HuH-7 (cell line): Measurements from ENCODE around the gene PSMB7.

ENCODE experiments used
- DNase-seq: peaks from one replicate; pipeline ENCODE4 v3.0.0; 2011; ENCODE audit warnings: low spot score

Gene PSMB7

DNA sequence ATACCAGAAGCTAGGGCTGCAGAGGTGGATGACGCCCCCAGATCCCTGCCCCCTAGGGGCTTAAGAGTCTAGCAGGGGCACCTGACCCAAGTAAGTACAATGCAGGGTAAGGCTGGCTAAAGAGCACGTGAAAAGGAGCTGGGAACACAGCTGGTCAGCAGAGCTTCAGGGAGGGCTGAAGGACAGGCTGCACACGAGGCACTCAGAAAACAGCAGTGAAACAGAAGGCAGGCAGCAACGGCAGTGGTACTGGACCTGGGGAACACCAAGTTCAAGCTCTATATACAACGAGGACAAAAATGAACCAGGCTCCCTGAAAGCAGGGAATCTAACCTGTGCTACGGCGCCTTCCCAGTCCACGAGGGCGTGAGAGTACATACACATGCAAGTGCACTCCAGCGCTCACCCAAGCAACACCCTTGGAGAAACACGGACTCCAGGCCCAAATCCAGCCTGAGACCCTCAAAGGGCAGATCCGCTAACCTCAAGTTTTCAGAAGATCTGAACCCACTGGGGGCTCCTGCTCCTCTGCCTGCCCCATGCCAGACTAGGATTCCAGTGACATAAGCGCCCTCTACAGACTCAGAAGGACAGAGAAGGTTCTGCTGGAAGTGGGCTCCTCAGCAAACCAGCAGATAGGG is 57.4 kb downstream of the PSMB7 start:
- no peak for DNase-seq

DNA sequence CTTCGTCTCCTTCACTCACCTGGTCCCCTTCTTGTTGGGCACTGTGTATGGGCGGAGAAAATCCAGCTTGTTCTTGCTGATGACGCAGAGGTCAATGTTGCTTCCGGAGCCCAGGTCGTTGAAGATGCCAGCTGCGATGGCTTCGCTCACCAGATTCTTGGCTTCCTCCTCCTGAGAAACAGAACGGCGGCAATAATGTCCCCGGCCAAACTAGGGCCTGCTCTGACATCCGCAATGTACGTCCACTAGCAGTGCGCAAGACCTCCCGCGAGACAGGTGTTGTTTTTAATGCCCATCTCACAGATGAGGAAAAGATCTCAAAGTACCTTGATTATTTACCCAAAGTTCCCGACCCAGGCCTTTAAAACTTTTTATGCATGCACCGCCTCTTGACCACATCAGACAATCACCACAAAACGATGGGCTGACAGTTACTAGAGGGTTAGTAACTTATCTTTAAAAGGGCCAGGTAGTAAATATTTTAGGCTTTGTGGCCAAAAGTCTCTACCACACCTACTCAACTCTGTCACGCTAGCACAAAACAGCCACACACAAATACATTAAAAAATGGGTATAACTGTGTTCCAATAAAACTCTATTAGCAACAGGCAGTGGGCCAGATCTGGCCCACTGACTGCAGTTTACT is 58.4 kb downstream of the PSMB7 start:
- DNase-seq, result no peak

DNA sequence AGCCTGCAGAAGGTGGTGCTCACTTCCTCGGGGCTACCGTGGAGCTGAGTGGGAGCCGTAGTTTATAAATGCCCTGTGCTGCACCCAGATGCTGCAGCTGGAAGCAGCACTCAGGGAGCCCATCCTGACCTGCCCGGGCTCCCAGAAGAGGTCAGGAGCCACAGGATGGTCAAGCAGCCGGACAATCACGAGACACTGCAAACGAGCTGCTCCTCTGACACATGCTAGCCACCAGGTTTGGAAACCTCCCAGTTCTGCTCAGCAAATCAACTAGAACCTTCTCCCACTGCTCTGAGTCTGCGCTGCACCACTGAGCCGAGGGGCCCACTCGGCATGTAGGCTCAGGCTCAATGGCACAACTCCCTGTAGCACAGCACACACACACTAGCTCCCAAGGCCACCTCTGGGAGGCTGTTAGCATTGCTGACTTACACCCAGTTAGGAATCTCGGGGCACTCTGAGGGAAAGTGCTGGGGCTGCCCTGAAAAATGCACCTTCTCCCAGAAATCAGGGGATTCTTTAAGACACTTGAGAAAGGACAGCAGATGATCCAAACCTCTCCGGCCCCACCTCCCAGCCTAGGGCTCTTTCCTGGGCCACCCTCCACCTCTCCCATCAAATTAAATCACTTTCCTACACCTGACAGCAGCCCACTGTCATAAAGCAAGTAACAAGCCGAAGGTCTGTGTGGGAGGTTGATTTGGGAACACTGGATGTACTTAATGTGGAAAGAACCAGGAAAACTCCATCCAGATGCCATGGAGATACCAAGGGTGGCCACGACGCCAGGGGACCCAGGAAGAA is 59.1 kb downstream of the PSMB7 start:
- DNase-seq, result no peak

DNA sequence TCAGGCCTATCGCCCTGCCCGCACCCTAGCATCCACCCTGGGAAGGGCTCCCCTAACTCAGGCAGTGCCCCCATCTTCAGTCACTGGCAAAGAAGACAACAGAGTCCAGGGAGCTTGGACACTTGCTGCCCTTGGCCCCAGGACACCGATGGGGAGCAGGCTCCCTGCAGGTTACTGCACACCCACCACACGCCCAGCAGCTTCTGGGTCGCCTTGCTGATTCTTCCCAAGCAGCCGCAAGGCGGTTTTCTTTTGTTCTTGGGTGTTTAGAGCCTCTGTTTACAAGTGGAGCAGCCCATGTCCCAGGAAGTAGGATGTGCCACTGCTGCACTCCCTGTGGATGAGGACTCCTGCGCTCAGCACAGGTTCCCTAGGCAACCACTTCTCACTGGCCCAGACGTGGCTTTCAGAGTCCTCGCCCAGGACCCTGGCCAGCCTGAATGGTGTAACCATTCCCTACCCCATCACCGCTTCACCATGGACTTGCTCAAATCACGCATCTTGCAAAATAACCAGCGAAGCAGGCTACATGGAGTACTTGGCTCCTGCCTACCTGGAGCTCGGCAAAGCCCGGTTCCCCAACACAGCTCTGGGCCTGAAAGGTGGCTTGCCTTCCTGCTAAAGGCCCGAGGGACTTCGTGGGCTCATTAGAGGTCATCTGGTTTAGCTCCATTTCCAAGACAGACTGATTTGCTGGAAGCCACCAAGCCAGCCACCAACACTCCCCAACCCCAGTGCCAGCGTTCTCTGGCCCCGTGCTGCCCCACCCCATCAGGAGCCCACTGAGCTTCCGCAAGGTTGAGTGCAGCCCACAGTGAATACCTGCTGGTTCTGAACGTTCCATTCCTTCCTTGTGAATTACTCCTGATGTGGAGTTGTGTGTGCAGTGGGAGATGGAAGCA is 60.0 kb downstream of the PSMB7 start:
- no peak for DNase-seq

DNA sequence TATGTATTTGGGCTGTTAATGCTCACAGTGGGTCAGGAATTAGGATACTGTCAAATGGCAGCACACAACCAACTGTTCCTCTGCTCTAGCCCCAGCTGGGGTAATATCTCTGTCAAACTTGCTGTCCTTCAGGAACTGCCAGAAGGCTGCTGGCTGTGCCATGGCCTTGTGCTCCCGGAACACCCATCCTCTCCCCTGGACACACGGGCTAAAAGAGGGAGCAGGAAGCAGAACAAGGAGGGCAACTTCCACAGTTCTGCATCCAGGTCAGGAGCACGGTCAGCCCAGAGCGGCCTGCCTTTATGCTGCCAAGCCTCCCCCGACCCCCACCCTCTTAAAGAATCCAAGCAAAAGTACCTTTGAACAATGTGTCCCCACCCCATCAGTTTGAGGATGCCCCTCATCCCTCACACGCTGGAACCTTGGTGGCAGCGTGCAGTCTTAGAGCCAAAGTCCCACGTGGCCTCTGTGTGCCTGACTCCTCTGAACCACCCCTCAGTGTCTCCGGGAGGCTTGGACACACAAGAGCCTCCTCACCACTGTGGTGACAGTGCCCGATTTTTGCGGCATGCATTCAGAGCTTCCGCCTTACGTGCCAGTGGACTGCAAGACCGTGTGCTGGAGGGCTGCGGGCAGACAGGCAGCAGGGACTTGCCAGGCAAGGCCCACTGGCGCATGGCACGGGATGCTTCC is 60.8 kb downstream of the PSMB7 start:
- no peak for DNase-seq

DNA sequence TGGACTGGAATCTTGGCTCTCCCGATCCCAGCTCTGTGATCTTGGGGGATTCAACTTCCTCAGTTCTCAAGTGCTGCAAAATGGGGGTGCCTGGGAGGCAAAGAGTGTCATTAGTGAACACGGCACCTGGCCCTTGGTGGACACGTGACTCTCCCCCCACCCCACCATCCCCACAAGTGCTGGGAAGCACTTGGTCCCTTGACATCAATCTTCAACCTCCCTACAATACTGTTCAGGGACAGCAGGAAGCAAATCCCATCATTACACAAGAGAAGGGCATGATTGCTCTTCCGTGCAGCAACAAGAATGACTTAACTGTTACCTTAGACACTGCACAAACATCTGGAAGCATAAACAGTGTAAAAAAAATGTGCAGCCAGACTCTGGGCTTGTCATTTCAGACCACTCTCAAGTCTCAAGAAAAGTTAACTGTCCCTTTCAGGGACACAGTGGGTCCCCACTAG is 61.4 kb downstream of the PSMB7 start:
- DNase-seq, result no peak

DNA sequence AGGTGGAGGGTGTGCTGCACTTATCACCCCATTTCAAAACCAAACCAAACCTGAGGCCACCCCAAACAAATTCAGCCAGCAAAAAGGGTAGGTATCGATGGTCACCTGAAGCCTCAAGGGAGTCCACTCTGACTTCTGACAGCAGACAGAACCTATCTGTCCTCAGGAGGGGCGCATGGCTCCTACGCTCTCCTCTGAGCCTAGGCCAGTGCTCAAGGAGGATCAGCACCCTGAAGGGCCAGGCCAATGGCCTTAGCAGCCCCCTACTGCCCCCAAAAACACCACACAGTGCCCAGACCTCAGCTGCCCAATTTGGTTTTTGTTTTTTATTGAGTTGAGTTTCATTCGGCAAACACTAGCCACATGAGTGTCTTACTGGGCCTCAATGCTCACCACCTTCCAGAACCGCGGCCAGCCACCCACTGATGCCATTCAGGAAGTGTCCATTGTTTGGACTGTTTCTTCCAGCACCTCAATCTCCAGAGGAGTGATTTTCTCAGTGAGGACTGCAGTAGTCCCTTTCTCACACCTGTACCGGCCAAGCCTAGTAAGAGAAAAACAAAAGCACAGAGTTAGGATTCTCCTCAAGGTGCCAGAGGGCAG is 62.0 kb downstream of the PSMB7 start:
- no peak for DNase-seq

DNA sequence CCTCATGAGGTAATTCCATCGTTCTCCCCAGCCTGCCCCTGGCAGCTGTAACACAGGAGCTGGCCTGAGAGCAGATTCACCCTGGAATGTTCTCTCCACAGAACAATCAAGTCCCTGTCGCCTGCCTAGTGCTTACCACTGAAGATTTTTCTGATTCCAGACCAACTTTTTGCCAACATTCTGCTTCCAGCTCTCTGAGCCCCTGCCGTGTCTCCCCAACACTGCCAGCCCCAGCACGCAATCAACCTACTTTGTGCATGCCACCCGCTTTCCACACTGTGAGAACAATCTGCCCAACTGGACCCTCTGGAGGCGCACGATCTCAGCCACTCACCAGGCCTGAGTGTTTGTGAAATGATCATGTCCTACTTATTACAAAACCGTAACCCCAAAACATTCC is 62.6 kb downstream of the PSMB7 start:
- no peak for DNase-seq

DNA sequence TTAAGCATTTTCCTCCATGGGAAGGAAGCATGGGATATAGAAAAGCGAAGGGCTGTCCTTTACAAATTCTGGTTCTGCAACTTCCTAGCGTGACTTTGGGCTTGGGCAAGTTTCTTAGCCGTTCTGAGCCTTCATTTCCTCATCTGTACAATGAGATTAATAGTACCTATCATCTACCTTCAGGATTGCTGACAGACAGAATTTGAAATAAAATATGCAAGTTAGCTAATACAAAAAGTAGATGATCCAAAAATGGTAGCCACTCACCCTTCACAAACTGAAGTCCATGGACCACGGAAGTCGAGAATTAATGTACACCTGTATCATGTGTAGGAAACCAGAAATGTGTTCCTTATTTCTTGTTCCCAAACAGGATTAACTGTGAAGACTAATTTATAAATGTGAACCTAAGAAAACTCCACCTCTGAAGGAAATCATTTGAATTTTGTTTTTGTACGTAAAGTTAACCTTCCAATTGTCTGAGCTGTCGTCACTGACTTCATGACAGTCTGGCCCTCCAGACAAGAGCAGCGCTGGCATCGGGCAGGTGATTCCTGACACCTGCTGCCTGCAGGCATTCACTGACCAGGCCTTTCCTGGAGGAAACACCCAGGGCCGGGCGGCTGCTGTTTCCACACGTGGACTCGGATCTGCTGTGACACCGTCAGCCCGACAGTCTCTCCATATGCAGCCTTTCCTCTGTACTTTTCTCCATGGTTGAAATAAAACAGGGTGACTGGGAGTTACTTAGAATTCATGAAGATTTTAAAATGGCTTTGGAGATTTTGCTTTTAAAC is 63.4 kb downstream of the PSMB7 start:
- DNase-seq, result no peak

DNA sequence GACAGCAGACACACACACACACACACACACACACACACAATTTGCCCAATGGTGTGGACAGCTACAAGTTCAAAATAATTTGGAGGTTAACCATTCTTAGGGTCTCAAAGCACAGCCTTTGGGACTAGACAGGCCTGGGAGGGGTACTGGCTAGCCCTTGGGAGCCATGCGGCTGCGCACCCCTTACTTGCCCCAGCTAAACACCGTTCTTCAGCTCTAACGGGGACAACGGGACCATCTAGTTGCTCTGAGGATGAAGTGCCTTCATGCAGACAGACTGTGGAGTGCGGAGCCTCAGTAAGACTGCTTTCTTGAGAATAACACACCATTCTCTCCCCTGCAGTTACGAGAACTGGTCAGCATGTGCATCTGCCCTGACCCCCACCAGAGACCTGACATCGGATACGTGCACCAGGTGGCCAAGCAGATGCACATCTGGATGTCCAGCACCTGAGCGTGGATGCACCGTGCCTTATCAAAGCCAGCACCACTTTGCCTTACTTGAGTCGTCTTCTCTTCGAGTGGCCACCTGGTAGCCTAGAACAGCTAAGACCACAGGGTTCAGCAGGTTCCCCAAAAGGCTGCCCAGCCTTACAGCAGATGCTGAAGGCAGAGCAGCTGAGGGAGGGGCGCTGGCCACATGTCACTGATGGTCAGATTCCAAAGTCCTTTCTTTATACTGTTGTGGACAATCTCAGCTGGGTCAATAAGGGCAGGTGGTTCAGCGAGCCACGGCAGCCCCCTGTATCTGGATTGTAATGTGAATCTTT is 64.6 kb downstream of the PSMB7 start:
- DNase-seq, result no peak

DNA sequence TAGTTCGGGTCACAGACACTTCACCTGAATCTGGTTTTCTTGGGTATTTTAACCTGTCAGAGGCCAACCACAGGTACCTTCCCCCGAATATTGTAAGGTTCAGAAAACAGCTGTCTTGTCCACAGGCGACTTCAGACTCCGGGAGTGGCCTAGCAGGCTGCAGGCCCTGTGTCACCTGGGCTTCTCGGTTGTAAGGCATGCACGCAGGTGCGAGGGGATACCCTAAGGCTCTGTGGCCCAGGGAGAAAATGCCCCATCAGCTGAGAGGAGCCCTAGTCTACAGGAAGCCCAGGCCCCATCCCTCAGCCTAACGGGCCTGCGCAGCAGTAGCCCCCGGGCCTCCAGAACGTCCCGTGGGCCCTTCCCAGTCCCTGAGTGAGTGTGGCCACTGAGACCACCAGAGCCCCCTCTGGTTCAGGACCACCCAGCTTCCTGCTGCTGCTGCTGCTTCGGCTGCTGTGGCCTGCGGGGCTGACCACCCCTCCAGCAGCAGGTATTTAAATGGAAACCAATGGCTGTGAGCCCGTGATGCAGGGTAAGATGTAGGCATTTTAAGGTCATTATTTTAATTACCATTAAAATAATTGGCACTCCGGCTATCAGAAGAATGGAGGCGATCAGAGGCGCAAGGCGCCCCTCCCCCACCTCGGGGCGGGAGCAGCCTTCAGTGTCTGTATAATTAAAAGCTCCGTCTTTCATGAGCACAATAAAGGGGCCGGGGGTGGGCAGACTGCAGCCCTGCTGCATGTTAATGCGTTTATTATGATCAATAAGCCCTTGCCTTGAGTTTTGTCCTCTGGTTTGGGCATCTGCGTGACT is 65.4 kb downstream of the PSMB7 start:
- no peak for DNase-seq

DNA sequence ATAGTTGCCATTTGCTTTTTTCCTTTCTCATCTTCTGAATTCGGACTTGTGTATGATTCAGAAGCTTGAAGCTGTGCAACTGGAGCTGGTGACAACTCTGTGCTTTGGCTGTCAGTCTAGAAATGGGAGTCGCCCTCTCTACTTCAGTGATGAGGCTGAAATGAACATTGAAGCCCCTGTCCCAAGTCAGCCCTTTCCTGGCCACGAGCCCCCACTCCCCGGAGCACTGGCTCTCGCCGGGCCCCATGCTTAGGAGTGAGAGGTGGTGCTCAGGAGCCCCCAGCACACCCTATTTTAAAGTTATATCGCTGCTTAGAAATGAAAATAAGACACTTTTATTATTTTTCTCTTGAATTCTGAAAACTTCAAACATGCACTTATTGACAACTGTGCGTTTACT is 66.0 kb downstream of the PSMB7 start:
- DNase-seq, result no peak

DNA sequence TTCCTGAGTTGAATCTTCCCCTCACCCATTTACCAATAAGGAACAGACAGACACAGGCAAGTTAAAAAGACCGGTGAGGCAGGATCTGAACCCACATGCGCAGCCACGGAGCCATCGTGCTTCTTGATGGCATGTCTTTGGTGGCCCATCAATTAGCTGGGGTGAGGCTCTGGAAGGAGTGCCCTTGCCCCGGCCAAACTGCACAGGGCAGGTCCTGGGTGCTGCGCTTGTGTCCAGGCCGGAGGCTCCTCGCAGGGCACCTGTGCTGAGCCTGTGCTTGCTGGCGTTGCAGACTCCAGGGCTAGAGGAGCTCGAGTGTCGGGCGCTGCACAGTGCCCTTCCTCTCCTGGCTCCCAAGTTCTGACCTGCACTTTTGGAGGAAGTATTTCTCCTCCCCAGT is 66.4 kb downstream of the PSMB7 start:
- DNase-seq, result no peak

DNA sequence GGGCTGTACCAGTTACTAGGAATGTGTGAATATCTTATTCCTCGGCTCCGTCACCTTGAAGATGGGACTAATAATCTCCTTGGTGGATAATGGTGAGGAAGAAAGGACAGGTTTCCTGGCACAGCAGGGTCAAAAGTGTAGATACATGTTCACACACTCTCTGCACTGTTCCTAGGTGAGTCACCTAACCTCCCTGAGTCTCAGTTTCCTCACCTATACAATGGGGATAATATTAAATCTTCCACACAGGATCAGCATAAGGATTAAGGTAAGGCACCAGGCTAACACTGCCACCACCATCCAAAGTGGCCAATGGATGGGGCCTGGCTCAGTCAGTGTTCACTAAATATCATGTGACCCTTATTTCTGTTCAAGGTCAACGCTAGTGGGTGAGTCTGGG is 66.9 kb downstream of the PSMB7 start:
- no peak for DNase-seq

DNA sequence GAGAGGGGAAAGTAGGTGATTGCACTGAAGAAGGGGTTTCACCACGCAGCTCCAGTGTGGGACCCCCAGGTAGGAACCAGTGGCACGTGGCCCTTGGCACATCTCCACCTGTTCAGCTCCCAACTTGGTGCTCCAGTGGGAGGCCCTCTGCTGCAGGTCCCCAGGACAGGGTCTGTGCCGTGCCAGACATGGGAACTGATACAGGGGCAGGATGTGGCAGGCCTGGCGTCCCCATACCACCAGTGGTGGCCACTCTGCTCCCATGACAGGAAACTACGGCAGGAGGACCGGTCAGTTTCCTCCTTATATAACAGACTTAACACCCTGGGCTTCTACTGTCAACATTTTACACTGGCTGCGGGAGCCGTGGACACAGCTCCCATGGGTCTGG is 67.3 kb downstream of the PSMB7 start:
- no peak for DNase-seq

DNA sequence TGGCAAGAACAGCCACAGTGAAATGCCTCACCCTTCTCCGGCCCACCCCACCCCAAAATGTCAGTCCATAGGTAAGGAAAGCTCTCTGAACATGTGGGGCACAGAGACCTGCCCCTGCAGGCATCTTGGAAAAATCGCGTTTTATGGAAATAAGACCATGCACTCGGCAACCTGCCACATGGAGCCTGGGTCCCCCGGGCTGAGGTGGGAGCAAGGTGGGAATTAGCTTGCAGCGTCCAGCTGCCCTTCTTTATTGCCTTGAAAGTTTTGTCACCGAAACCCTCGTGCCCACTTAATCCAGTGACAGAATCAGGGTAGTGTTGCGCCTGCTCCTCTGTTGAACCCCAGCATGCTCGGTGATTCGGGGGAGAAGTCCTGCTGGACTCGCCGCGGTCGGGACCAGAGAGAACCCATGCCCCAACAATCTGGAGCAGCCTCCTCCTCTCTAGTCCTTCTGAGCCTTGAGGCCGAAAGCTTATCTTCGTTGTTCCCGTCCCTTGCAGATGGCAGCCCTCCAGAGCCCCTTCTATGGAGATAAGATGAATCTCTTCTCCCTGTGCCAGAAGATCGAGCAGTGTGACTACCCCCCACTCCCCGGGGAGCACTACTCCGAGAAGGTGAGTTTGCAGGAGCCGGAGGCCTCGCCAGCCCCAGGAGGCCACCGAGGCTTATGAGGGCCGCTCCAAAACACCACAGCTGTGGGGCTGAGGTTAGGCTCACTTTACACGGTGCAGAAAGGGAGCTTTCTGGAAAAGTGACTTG is 67.9 kb downstream of the PSMB7 start:
- DNase-seq, result no peak

DNA sequence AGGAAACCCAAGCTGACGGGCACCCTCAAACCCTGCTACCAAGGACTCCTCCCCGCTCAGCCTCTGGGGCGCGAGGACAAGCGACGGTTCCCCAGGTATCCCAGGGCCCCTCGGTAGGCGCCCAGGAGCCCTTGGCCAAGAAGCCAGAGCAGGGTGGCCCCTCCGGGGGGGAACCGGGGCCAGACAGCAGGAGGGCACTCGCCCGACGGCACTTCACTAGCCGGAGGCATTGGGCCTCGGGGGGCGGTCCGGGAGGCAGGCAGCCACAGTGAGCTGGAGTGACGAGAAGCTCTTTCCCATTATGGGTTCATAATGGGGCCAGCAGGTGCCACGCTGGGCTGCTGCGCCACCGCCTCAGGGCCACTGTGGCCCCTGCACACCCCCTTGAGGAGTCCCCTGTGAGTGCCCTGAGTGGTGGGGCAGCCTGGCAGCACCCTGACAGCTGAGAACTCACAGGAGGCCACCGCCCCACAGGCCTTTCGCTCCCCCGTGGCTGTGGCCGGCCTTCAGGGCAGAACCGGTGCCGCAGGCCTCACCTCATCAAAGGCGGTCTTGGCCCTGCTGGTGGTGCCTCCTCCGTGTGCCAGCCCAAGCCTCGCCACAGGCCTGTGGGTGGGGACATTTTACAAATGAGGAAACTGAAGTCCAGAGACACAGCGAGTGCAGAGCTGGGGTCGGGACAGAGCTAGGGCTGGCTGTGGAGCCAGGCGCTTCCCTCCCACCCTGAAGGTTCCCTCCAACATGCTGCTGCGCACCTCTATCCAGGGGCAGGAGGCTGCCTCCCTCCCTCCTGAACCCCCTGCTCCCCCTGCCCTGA is 68.7 kb downstream of the PSMB7 start:
- DNase-seq, result no peak
